Panc1 (cell line): ENCODE results near the gene HSF5. TPM values are rescaled to one million over a fixed set of nuclear protein-coding genes. Genes with fewer than 3 reads are reported as not detected.

Experiments used
- ATAC-seq: fragments of 200-7000 bp; cut with Tn5 transposase; 2 replicates; pipeline ENCODE4 v1.9.1; 2020; ENCODE audit warnings: mild to moderate bottlenecking, moderate library complexity
- BruUV-seq: library from RNA; stranded (reverse); fragments of 400-500 nt; replicated peaks from 2 replicates; lab custom pipeline; 2021; lab: Mats Ljungman, UMichigan
- CTCF ChIA-PET: fragments of 300-600 bp; sonication (Branson Sonifier 250); formaldehyde crosslinking; loops from one replicate; lab custom pipeline; 2022; ENCODE audit warnings: antibody characterized with exemption; lab: Charles Lee
- POLR2A ChIA-PET: fragments of 300-600 bp; sonication (Branson Sonifier 250); formaldehyde crosslinking; loops from one replicate; lab custom pipeline; 2022; ENCODE audit warnings: antibody characterized with exemption; lab: Charles Lee
- DNase-seq: peaks from one replicate; pipeline ENCODE4 v3.0.0-alpha.2; 2010; ENCODE audit warnings: low read depth, low spot score
- H3K27ac ChIP-seq: 2 replicates; pipeline ENCODE4 v1.5.1; 2011; ENCODE audit warnings: mild to moderate bottlenecking, low read length, inconsistent platforms
- H3K27me3 ChIP-seq: fragments of 200-500 bp; sonication (Bioruptor generic); 2 replicates; pipeline ENCODE4 v1.6.0; 2014; ENCODE audit warnings: low read length, inconsistent platforms; ENCODE audit not compliant: control insufficient read depth, insufficient read depth
- H3K36me3 ChIP-seq: fragments of 200-500 bp; sonication (Bioruptor generic); 2 replicates; pipeline ENCODE4 v1.5.1; 2014; ENCODE audit warnings: inconsistent platforms, mild to moderate bottlenecking, low read length, moderate library complexity; ENCODE audit not compliant: control insufficient read depth, insufficient read depth
- H3K4me1 ChIP-seq: 2 replicates; pipeline ENCODE4 v1.5.1; 2011; ENCODE audit warnings: inconsistent platforms, mild to moderate bottlenecking, low read length, moderate library complexity; ENCODE audit not compliant: control insufficient read depth, insufficient read depth
- H3K4me3 ChIP-seq, 2 experiments: 2 replicates each; pipeline ENCODE4 v1.5.1; 2011 to 2012; ENCODE audit warnings: low read depth in 2 of 2, low read length in 2 of 2, mild to moderate bottlenecking in 2 of 2, inconsistent platforms in 1 of 2, moderate library complexity in 1 of 2
- H3K9me3 ChIP-seq: fragments of 200-500 bp; sonication (Bioruptor generic); 2 replicates; pipeline ENCODE4 v1.5.1; 2014; ENCODE audit warnings: low read depth, mild to moderate bottlenecking, inconsistent platforms, low read length, moderate library complexity; ENCODE audit not compliant: control insufficient read depth, insufficient read depth
- CTCF ChIP-seq: fragments of 450-650 bp; IDR thresholded peaks from 2 replicates; pipeline ENCODE4 v1.5.1; 2017; ENCODE audit warnings: mild to moderate bottlenecking
- POLR2AphosphoS5 ChIP-seq: IDR thresholded peaks from 2 replicates; pipeline ENCODE4 v1.6.1; 2012; ENCODE audit warnings: mild to moderate bottlenecking, low read depth, low read length, moderate library complexity
- REST ChIP-seq, 2 experiments: IDR thresholded peaks; 2 replicates each; pipeline ENCODE4 v1.6.1; 2011 to 2012; ENCODE audit warnings: low read depth in 2 of 2, control low read depth in 1 of 2, low read length in 1 of 2, mild to moderate bottlenecking in 1 of 2, moderate library complexity in 1 of 2; ENCODE audit not compliant: insufficient read depth in 1 of 2
- SIN3A ChIP-seq: IDR thresholded peaks from 2 replicates; pipeline ENCODE4 v1.6.1; 2012; ENCODE audit warnings: low read depth, mild to moderate bottlenecking, low read length, moderate library complexity, borderline replicate concordance; ENCODE audit not compliant: insufficient read depth
- TCF7L2 ChIP-seq: IDR thresholded peaks from 2 replicates; pipeline ENCODE4 v1.6.1; 2011; ENCODE audit warnings: mild to moderate bottlenecking, low read depth, low read length, inconsistent platforms
- in situ Hi-C: cut with HindIII; loops from 2 replicates; pipeline ENCODE4 v1.10.0; 2016; ENCODE audit warnings: low sequenced_read_pairs, low pct_unique_long_range_greater_than_20kb
- intact Hi-C: fragments of 100-400 bp; cut with micrococcal nuclease; formaldehyde crosslinking; loops from one replicate; pipeline ENCODE4 v1.10.0; 2022; ENCODE audit not compliant: unreplicated experiment
- total RNA-seq: library from RNA; stranded (reverse); gene quantifications from one replicate; pipeline ENCODE4 v1.2.1, GENCODE V29; 2021; ENCODE audit not compliant: unreplicated experiment

Gene HSF5
- total RNA-seq, 1 experiment from 2014 or later: not detected

- Histone ChIP-seq H3K9me3 (no peaks in the 10 kb centered on the region), H3K4me3 (no peak overlapping the region), H3K4me1 (no peaks in the 10 kb centered on the region), H3K27ac (no peak overlapping the region), H3K27me3 (no peaks in the 10 kb centered on the region), H3K36me3 (no peaks in the 10 kb centered on the region; the same call in 1 of the 2 replicates)
- intact Hi-C loops: no loop called here
- CTCF ChIA-PET: no interaction called here
- in situ Hi-C loops: no loop called here
- no peak for TF ChIP-seq SIN3A
- no peak for TF ChIP-seq REST (IDR thresholded peaks at IDR 0.05; ENCODE audit: insufficient read depth in 1 of 2, low read depth in 2 of 2, low read length in 1 of 2)
- no peak for TF ChIP-seq POLR2AphosphoS5
- TF ChIP-seq TCF7L2: no peak
- TF ChIP-seq CTCF: no peak
- ATAC-seq (no peak), DNase-seq (no peak)
- no TSS peak for BruUV-seq
- POLR2A ChIA-PET: no interaction called here
Measured at GRCh38 chr17:58498177-58498828, 10.1 kb upstream of the HSF5 start.

GRCh38 chr17:58493506-58493905 lies 5.3 kb upstream of the HSF5 start:
- H3K27ac ChIP-seq: no peak overlapping the region
- ChIA-PET CTCF (no interaction called here), POLR2A (interaction anchor here (0.8 kb wide), 1 partner anchor 34 kb away, joined by 10 read pairs; no protein-coding TSS in a partner anchor)
- intact Hi-C loops: no loop called here
- H3K4me1 ChIP-seq: no peaks in the 10 kb centered on the region
- BruUV-seq: no TSS peak
- TF ChIP-seq TCF7L2 (no peak), SIN3A (no peak), CTCF (no peak), POLR2AphosphoS5 (no peak), REST (IDR thresholded peaks at IDR 0.05; ENCODE audit: insufficient read depth in 1 of 2, low read depth in 2 of 2, low read length in 1 of 2) (no peak)
- H3K27me3 ChIP-seq: no peaks in the 10 kb centered on the region
- in situ Hi-C loops: no loop called here
- peaks cover 5% of the 10 kb centered on the region; the same call in 1 of the 2 replicates for H3K36me3 ChIP-seq
- no peak overlapping the region for H3K4me3 ChIP-seq
- H3K9me3 ChIP-seq: no peaks in the 10 kb centered on the region
- ATAC-seq (no peak), DNase-seq (no peak)
